A549 (cell line): ENCODE data around the gene USP2.

ENCODE experiments used
- BHLHE40 ChIP-seq: IDR thresholded peaks from 2 replicates; pipeline ENCODE4 v1.6.1; 2012; ENCODE audit warnings: low read depth, low read length, inconsistent platforms
- CEBPB ChIP-seq, 2 experiments: fragments of >200 bp in 1 of 2; sonication (Bioruptor Twin) in 1 of 2; formaldehyde crosslinking in 1 of 2; IDR thresholded peaks; 2 replicates each; pipeline ENCODE4 v1.6.1; 2012 to 2016
- CTCF ChIP-seq: fragments of >200 bp; sonication (Bioruptor Twin); formaldehyde crosslinking; IDR thresholded peaks from 3 replicates; pipeline ENCODE4 v1.5.1; 2016
- E2F6 ChIP-seq: IDR thresholded peaks from 2 replicates; pipeline ENCODE4 v1.6.1; 2012; ENCODE audit warnings: low read depth, borderline replicate concordance
- EHMT2 ChIP-seq: fragments of 200-600 bp; sonication (generic); IDR thresholded peaks from 2 replicates; pipeline ENCODE4 v1.6.1; 2016; ENCODE audit warnings: antibody characterized with exemption, low read depth, mild to moderate bottlenecking, moderate library complexity
- ELK1 ChIP-seq: fragments of 150-350 bp; IDR thresholded peaks from 2 replicates; pipeline ENCODE4 v1.6.1; 2014; ENCODE audit warnings: low read depth, mild to moderate bottlenecking, low read length
- EP300 ChIP-seq, 2 experiments: fragments of >200 bp; sonication (Bioruptor Twin); formaldehyde crosslinking; IDR thresholded peaks; 2 replicates in 1 of 2; 3 replicates in 1 of 2; pipeline ENCODE4 v1.6.1; 2016 to 2017
- ESRRA ChIP-seq: fragments of 150-350 bp; IDR thresholded peaks from 2 replicates; pipeline ENCODE4 v1.6.1; 2014; ENCODE audit warnings: mild to moderate bottlenecking, low read length, borderline replicate concordance
- KDM5A ChIP-seq: fragments of 200-600 bp; sonication (generic); IDR thresholded peaks from 2 replicates; pipeline ENCODE4 v1.6.1; 2016; ENCODE audit warnings: antibody characterized with exemption, mild to moderate bottlenecking
- MYC ChIP-seq: IDR thresholded peaks from 2 replicates; pipeline ENCODE4 v1.6.1; 2012; ENCODE audit warnings: mild to moderate bottlenecking, inconsistent platforms, low read length, improper control_type of control experiment, borderline replicate concordance
- POLR2A ChIP-seq: IDR thresholded peaks from 2 replicates; pipeline ENCODE4 v1.6.1; 2012; ENCODE audit warnings: mild to moderate bottlenecking, low read length
- RAD21 ChIP-seq, 2 experiments: fragments of >200 bp in 1 of 2; sonication (Bioruptor Twin) in 1 of 2; formaldehyde crosslinking in 1 of 2; IDR thresholded peaks in 1 of 2; conservative IDR thresholded peaks in 1 of 2; 2 replicates in 1 of 2; 3 replicates in 1 of 2; pipeline ENCODE4 v1.6.1; 2012 to 2018; ENCODE audit warnings: inconsistent platforms in 1 of 2
- RCOR1 ChIP-seq: fragments of 150-350 bp; IDR thresholded peaks from 2 replicates; pipeline ENCODE4 v1.6.1; 2014; ENCODE audit warnings: antibody characterized with exemption, low read length, low read depth
- SREBF2 ChIP-seq: fragments of 450-650 bp; IDR thresholded peaks from 2 replicates; pipeline ENCODE4 v1.6.1; 2014; ENCODE audit warnings: mild to moderate bottlenecking, moderate library complexity

GRCh38 chr11:119363851-119364590, 17.5 kb downstream of the USP2 start:
- no peak for TF ChIP-seq CTCF
- TF ChIP-seq RCOR1, result no peak
- TF ChIP-seq SREBF2, result no peak
- TF ChIP-seq EHMT2, result no peak
- no peak for TF ChIP-seq RAD21 (conservative IDR thresholded peaks at IDR 0.05 in 1 of 2, IDR thresholded peaks at IDR 0.05 in 1 of 2)
- no peak for TF ChIP-seq EP300 (IDR thresholded peaks at IDR 0.05)
- TF ChIP-seq POLR2A, result no peak
- no peak for TF ChIP-seq ESRRA
- no peak for TF ChIP-seq ELK1
- TF ChIP-seq CEBPB (IDR thresholded peaks at IDR 0.05), result no peak
- no peak for TF ChIP-seq KDM5A
- TF ChIP-seq E2F6, result peak; percentile 45; the same call in 1 of the 2 replicates
- TF ChIP-seq MYC, result no peak
- TF ChIP-seq BHLHE40, result no peak
